GM21737 (cell line): ENCODE data around the gene FRMD4B.
A peak's percentile ranks its signal among the peaks of the same experiment; 100 is the strongest.

Experiments used
- ATAC-seq: cut with Tn5 transposase; IDR thresholded peaks from one replicate; pipeline ENCODE4 v1.9.1; 2021; ENCODE audit warnings: mild to moderate bottlenecking, moderate library complexity; ENCODE audit not compliant: unreplicated experiment

The FRMD4B gene

GRCh38 chr3:69210068-69210730 is 175.7 kb downstream of the FRMD4B start:
- ATAC-seq: no peak

GRCh38 chr3:69209413-69209812 is 176.5 kb downstream of the FRMD4B start:
- no peak for ATAC-seq

GRCh38 chr3:69207031-69207430 is 178.9 kb downstream of the FRMD4B start:
- no peak for ATAC-seq

- ATAC-seq: no peak
Observed at GRCh38 chr3:69205385-69205784, 180.5 kb downstream of the FRMD4B start.

GRCh38 chr3:69204315-69204957 is 181.5 kb downstream of the FRMD4B start:
- ATAC-seq: peak; percentile 83

GRCh38 chr3:69203631-69204314 is 182.1 kb downstream of the FRMD4B start:
- ATAC-seq: no peak

- ATAC-seq: no peak
Observed at GRCh38 chr3:69201658-69202057, 184.2 kb downstream of the FRMD4B start.

- ATAC-seq: no peak
Observed at GRCh38 chr3:69200384-69201068, 185.4 kb downstream of the FRMD4B start.

- no peak for ATAC-seq
Observed at GRCh38 chr3:69199942-69200341, 185.9 kb downstream of the FRMD4B start.

- no peak for ATAC-seq
Observed at GRCh38 chr3:69197922-69198530, 187.9 kb downstream of the FRMD4B start.

- ATAC-seq: no peak
Observed at GRCh38 chr3:69197455-69197854, 188.4 kb downstream of the FRMD4B start.

GRCh38 chr3:69196876-69197275 is 189.0 kb downstream of the FRMD4B start:
- no peak for ATAC-seq

GRCh38 chr3:69194431-69195165 is 191.3 kb downstream of the FRMD4B start:
- no peak for ATAC-seq

- ATAC-seq: no peak
Observed at GRCh38 chr3:69193749-69194148, 192.1 kb downstream of the FRMD4B start.

GRCh38 chr3:69191516-69191915 is 194.4 kb downstream of the FRMD4B start:
- no peak for ATAC-seq

GRCh38 chr3:69189487-69189886 is 196.4 kb downstream of the FRMD4B start:
- ATAC-seq: no peak

- no peak for ATAC-seq
Observed at GRCh38 chr3:69186575-69187093, 199.3 kb downstream of the FRMD4B start.

GRCh38 chr3:69182588-69183316 is 203.1 kb downstream of the FRMD4B start:
- no peak for ATAC-seq

GRCh38 chr3:69181592-69182211 is 204.2 kb downstream of the FRMD4B start:
- ATAC-seq: no peak
